ENCODE data around the gene KRT40. TPM values are rescaled to one million over a fixed set of nuclear protein-coding genes. Genes with fewer than 3 reads are reported as not detected.

The KRT40 gene
- total and polyA plus RNA-seq, 2 donors (not counting 1 experiment from before 2014, with no cell fraction given): not detected

DNA sequence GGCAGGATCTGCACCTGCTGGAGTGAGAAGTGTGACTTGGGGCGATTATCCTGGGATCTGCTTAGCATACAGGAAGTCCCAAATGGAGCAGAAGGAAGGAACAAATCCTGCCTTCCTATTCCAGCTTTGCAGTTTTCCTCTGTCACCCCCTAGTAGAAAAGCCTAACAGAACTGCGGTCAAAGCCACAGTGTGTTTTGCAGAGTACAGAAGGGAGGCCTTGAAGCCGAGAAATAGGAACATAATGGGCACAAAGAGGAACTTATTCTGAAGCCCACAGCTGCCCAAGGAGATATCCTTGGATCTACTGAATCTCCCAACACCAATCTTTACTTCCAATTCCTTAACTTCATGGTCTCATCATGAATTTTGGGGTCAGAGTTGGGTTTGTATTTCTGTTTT, 34.4 kb upstream of the KRT40 start:
- H3K9ac ChIP-seq (ENCODE audit: low read length): no peak overlapping the region
- H2AFZ ChIP-seq (ENCODE audit: insufficient read depth, low read depth, low read length, poor library complexity, severe bottlenecking): no peak overlapping the region
- Mint-ChIP-seq H3K27me3 (peaks cover 33% of the 10 kb centered on the region), H3K4me3 (no peak overlapping the region), H3K4me1 (no peaks in the 10 kb centered on the region), H3K27ac (no peak overlapping the region), H3K9me3 (ENCODE audit: insufficient read depth) (peaks cover 11% of the 10 kb centered on the region)
- POLR2A ChIA-PET: no interaction called here
- 40% methylated on average over 1 of the region's 3 CpGs for WGBS (ENCODE audit: insufficient coverage)
- H3K4me1 ChIP-seq (ENCODE audit: control insufficient read depth in 2 of 2, insufficient read depth in 2 of 2, low read length in 2 of 2): no peaks in the 10 kb centered on the region
- H3K27me3 ChIP-seq (replicated peaks in 1 of 4; ENCODE audit: control extremely low read depth in 1 of 4, control insufficient read depth in 3 of 4, insufficient read depth in 4 of 4, low read length in 3 of 4): no peaks in the 10 kb centered on the region
- intact Hi-C loops (cut with micrococcal nuclease): no loop called here
- no peak for ATAC-seq (ENCODE audit: low read depth)
- no peak overlapping the region for H3K27ac ChIP-seq (ENCODE audit: low read length in 2 of 2)
- no peaks in the 10 kb centered on the region for H3K36me3 ChIP-seq (replicated peaks in 1 of 2; ENCODE audit: control extremely low read depth in 1 of 2, control insufficient read depth in 1 of 2, extremely low read depth in 1 of 2, insufficient read depth in 2 of 2, low read length in 1 of 2)
- no peak for DNase-seq
- peaks cover 0 to 5% (median 0%) of the 10 kb centered on the region in 3 donors for H3K9me3 ChIP-seq (ENCODE audit: control extremely low read depth in 1 of 3, control insufficient read depth in 2 of 3, insufficient read depth in 1 of 3, low read length in 2 of 3)
- no peaks in the 10 kb centered on the region for H4K20me1 ChIP-seq (ENCODE audit: control insufficient read depth, insufficient read depth, low read length, poor library complexity, severe bottlenecking)
- H3K4me3 ChIP-seq (ENCODE audit: control extremely low read depth in 1 of 5, extremely low read depth in 1 of 5, insufficient read depth in 1 of 5, low read depth in 2 of 5, low read length in 4 of 5): no peak overlapping the region
- H3K4me2 ChIP-seq (replicated peaks; ENCODE audit: low read depth, low read length, poor library complexity, severe bottlenecking): no peak overlapping the region
- H3K79me2 ChIP-seq (ENCODE audit: control insufficient read depth, insufficient read depth, low read length): no peaks in the 10 kb centered on the region
- CTCF ChIA-PET: no interaction called here
- no peak for TF ChIP-seq EZH2 (IDR thresholded peaks at IDR 0.05; ENCODE audit: borderline replicate concordance, insufficient read depth, low read depth, low read length, poor library complexity, severe bottlenecking)
- TF ChIP-seq, protein P1, sequence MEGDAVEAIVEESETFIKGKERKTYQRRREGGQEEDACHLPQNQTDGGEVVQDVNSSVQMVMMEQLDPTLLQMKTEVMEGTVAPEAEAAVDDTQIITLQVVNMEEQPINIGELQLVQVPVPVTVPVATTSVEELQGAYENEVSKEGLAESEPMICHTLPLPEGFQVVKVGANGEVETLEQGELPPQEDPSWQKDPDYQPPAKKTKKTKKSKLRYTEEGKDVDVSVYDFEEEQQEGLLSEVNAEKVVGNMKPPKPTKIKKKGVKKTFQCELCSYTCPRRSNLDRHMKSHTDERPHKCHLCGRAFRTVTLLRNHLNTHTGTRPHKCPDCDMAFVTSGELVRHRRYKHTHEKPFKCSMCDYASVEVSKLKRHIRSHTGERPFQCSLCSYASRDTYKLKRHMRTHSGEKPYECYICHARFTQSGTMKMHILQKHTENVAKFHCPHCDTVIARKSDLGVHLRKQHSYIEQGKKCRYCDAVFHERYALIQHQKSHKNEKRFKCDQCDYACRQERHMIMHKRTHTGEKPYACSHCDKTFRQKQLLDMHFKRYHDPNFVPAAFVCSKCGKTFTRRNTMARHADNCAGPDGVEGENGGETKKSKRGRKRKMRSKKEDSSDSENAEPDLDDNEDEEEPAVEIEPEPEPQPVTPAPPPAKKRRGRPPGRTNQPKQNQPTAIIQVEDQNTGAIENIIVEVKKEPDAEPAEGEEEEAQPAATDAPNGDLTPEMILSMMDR (IDR thresholded peaks at IDR 0.05): no peak

DNA sequence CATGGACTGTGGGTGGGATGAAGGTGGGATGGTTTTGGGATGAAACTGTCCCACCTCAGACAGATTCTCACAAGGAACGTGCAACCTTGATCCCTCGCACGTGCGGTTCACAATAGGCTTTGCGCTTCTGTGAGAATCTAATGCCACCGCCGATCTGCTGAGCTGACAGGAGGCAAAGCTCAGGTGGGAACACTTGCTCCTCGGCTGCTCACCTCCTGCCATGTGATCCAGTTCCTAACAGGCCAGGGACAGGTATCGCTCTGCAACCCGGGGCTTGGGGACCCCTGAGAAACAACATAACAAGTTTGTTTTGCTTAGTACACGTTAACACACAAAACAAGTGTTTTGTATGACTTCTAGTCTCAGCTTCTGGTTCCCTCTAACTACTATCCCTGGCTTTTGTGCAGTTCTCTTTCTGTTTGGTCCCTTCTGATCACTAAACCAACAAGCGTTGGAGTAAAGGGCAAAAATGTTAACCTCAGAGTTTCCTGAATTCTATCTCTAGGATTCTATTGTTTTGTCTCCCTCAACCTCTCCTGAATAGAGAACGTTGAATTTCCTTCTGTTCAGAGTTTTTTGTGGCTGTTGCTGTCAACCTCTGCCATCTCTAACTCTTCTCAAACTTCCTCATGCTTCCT, 32.6 kb upstream of the KRT40 start:
- TF ChIP-seq EZH2 (IDR thresholded peaks at IDR 0.05; ENCODE audit: borderline replicate concordance, insufficient read depth, low read depth, low read length, poor library complexity, severe bottlenecking): no peak
- TF ChIP-seq, protein P1 (IDR thresholded peaks at IDR 0.05): no peak
- Histone ChIP-seq H3K4me3 (ENCODE audit: control extremely low read depth in 1 of 5, extremely low read depth in 1 of 5, insufficient read depth in 1 of 5, low read depth in 2 of 5, low read length in 4 of 5) (no peak overlapping the region), H3K4me2 (replicated peaks; ENCODE audit: low read depth, low read length, poor library complexity, severe bottlenecking) (no peak overlapping the region), H3K27me3 (replicated peaks in 1 of 4; ENCODE audit: control extremely low read depth in 1 of 4, control insufficient read depth in 3 of 4, insufficient read depth in 4 of 4, low read length in 3 of 4) (no peaks in the 10 kb centered on the region), H3K27ac (ENCODE audit: low read length in 2 of 2) (no peak overlapping the region), H3K9ac (ENCODE audit: low read length) (no peak overlapping the region), H3K9me3 (ENCODE audit: control extremely low read depth in 1 of 3, control insufficient read depth in 2 of 3, insufficient read depth in 1 of 3, low read length in 2 of 3) (peaks cover 0 to 5% (median 0%) of the 10 kb centered on the region in 3 donors), H3K36me3 (replicated peaks in 1 of 2; ENCODE audit: control extremely low read depth in 1 of 2, control insufficient read depth in 1 of 2, extremely low read depth in 1 of 2, insufficient read depth in 2 of 2, low read length in 1 of 2) (no peaks in the 10 kb centered on the region), H4K20me1 (ENCODE audit: control insufficient read depth, insufficient read depth, low read length, poor library complexity, severe bottlenecking) (no peaks in the 10 kb centered on the region), H2AFZ (ENCODE audit: insufficient read depth, low read depth, low read length, poor library complexity, severe bottlenecking) (no peak overlapping the region), H3K79me2 (ENCODE audit: control insufficient read depth, insufficient read depth, low read length) (no peaks in the 10 kb centered on the region), H3K4me1 (ENCODE audit: control insufficient read depth in 2 of 2, insufficient read depth in 2 of 2, low read length in 2 of 2) (no peaks in the 10 kb centered on the region)
- ChIA-PET CTCF (no interaction called here), POLR2A (no interaction called here)
- Mint-ChIP-seq H3K9me3 (ENCODE audit: insufficient read depth) (peaks cover 3% of the 10 kb centered on the region), H3K27ac (no peak overlapping the region), H3K4me3 (no peak overlapping the region), H3K4me1 (no peaks in the 10 kb centered on the region), H3K27me3 (peaks cover 21% of the 10 kb centered on the region)
- intact Hi-C loops (cut with micrococcal nuclease): no loop called here
- no peak for DNase-seq
- no peak for ATAC-seq (ENCODE audit: low read depth)
- 88% methylated on average over 12 of the region's 13 CpGs for WGBS (ENCODE audit: insufficient coverage)
